Motor neuron (in vitro differentiated cells): ENCODE measurements around the gene KRTAP1-5. TPM values are rescaled to one million over a fixed set of nuclear protein-coding genes. Genes with fewer than 3 reads are reported as not detected.
A peak's percentile ranks its signal among the peaks of the same experiment; 100 is the strongest.
"Not testable (repeated sequence)": the region's sequence is repeated elsewhere in the genome, so short reads cannot be mapped to it uniquely, and the experiment has no call there.

ENCODE experiments used
- ATAC-seq, 8 experiments: fragments of 200-7000 bp; cut with Tn5 transposase; replicated peaks in 6 of 8; 2 replicates each; pipeline ENCODE4 v1.8.0; 2021; ENCODE audit warnings: mild to moderate bottlenecking in 8 of 8, moderate library complexity in 8 of 8
- H3K27ac ChIP-seq, 2 donors: fragments of 250-450 bp; sonication (Bioruptor Pico); 2 replicates each; pipeline ENCODE4 v1.9.0; 2021; ENCODE audit warnings: antibody characterized with exemption in 2 of 2, mild to moderate bottlenecking in 2 of 2, moderate library complexity in 1 of 2
- H3K4me1 ChIP-seq, 2 donors: fragments of 250-450 bp; sonication (Bioruptor Pico); replicated peaks in 1 of 2; 2 replicates each; pipeline ENCODE4 v1.6.1; 2021; ENCODE audit warnings: antibody characterized with exemption in 2 of 2, mild to moderate bottlenecking in 2 of 2, moderate library complexity in 1 of 2
- H3K4me3 ChIP-seq, 5 donors: fragments of 250-450 bp; sonication (Bioruptor Pico); 2 replicates each; pipeline ENCODE4 v1.9.0; 2021; ENCODE audit warnings: antibody characterized with exemption in 5 of 5, mild to moderate bottlenecking in 5 of 5, moderate library complexity in 4 of 5
- WGBS, 10 experiments: fragments of 450-650 bp; shearing (Covaris generic); methylation state at CpG; one replicate each; pipeline ENCODE4 v1.0.0; 2022; 5-methylcytosine and 5-hydroxymethylcytosine counted together
- in situ Hi-C, 9 experiments: fragments of 400-800 bp; cut with MboI; loops; one replicate each; pipeline ENCODE4 v1.15.0; 2021; ENCODE audit warnings: low sequenced_read_pairs in 9 of 9, low pct_unique_long_range_greater_than_20kb in 2 of 9; ENCODE audit not compliant: unreplicated experiment in 9 of 9
- total RNA-seq, 8 experiments: library from RNA; unstranded; fragments of 300-600 nt; gene quantifications; 2 replicates each; pipeline versions ENCODE4 v1.2.3 to v1.2.4, GENCODE V29; 2022

KRTAP1-5 gene
- total RNA-seq, 8 experiments from 2014 or later = not detected

DNA sequence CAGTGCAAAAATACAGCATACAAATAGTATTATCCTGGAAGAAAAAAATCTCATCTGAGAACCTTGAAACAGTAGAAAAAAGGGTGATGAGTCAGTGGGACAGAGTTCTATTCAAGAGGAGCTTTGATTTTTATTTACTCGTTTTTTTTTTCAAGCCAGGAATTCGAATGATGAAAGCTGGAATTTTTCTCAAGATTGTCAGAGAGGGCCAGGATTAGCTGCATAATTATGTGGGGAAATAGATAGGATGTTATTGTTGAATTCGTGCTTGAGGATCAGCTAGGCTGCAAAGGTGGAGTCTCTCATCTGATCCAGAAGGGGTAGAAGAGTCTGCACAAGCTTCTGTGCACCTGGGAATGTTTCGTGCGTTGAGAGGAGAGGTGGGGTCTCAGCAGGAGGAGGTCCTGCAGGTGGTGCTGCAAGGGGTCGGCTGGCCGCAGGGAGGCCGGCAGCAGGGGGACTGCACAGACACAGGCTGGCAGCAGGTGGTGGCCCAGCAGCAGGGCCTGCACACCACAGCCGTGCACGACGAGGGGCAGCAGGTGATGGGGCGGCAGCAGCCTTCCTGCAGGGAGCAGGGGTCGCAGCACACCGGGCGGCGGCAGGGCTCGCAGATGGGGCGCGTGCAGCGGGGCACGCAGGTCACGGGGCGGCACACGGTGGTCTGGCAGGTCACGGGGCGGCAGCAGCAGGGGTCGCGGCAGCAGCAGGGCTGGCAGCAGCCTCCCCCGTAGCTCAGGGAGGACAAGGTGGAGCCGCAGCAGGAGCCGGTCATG, 32.5 kb upstream of the KRTAP1-5 start:
- in situ Hi-C loops, H3K4me1 ChIP-seq, H3K27ac ChIP-seq, H3K4me3 ChIP-seq: not testable (repeated sequence)
- 0 to 65% (median 24%) methylated on average over 1 to 3 of the region's 31 CpGs; no CpG with 5 or more reads in 2 of the 10 experiments for WGBS, 10 experiments
- peak in 1 of 8 experiments; percentile 32 for ATAC-seq

DNA sequence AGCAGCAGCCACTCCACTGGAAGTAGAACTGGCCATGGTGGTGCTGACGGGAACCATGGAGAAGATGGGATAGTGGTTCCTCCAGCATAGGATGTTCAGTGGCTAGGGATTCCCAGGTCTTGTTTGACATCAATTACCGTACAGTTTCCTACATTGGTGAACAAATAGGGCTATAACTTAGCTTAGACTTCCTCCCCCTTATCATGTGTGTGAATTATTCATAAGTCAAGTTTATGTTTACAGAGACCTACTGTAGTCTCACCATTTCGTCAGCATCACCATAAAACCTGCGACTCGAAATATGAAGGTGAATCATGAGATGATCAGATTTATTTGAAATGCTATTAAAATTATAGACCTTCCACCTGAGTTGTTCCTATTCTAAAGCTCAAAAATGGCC, 31.7 kb upstream of the KRTAP1-5 start:
- in situ Hi-C loops = no loop called here
- 13 to 97% (median 87%) methylated on average over 3 to 5 of the region's 5 CpGs; no CpG with 5 or more reads in 1 of the 10 experiments for WGBS, 10 experiments
- no peak overlapping the region for H3K27ac ChIP-seq
- H3K4me1 ChIP-seq = no peaks in the 10 kb centered on the region
- H3K4me3 ChIP-seq = no peak overlapping the region
- no peak for ATAC-seq

GRCh38 chr17:41057547-41057946, 30.5 kb upstream of the KRTAP1-5 start:
- in situ Hi-C loops = no loop called here
- no peaks in the 10 kb centered on the region for H3K4me1 ChIP-seq
- no peak overlapping the region for H3K4me3 ChIP-seq
- 80 to 100% (median 86%) methylated on average over 1 of the region's 1 CpG; no CpG with 5 or more reads in 3 of the 10 experiments for WGBS, 10 experiments
- ATAC-seq = no peak
- no peak overlapping the region for H3K27ac ChIP-seq

GRCh38 chr17:41055130-41055529, 28.1 kb upstream of the KRTAP1-5 start, which contains the start of gene KRTAP2-2:
KRTAP2-2 (minus strand) TSS chr17:41055230; CDS start chr17:41055211, 19 bp downstream.
- H3K27ac ChIP-seq, H3K4me3 ChIP-seq, ATAC-seq, in situ Hi-C loops, H3K4me1 ChIP-seq: not testable (repeated sequence)
- WGBS, 10 experiments = no CpG with 5 or more reads among the region's 6 CpGs

DNA sequence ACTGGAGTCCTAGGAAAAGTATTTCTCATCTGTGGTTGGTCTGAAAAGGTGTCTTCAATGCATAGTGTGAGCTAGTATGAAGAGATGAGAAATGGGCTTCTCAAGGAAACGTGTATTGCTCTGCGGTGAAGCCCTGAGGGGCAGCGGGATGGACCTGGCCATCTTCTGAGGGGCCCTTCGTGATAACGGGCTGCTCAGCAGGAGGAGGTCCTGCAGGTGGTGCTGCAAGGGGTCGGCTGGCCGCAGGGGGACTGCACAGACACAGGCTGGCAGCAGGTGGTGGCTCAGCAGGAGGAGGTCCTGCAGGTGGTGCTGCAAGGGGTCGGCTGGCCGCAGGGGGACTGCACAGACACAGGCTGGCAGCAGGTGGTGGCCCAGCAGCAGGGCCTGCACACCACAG, 27.5 kb upstream of the KRTAP1-5 start:
- H3K4me3 ChIP-seq, in situ Hi-C loops, ATAC-seq, H3K27ac ChIP-seq, H3K4me1 ChIP-seq: not testable (repeated sequence)
- 20 to 93% (median 77%) methylated on average over 1 to 5 of the region's 9 CpGs; no CpG with 5 or more reads in 6 of the 10 experiments for WGBS, 10 experiments

DNA sequence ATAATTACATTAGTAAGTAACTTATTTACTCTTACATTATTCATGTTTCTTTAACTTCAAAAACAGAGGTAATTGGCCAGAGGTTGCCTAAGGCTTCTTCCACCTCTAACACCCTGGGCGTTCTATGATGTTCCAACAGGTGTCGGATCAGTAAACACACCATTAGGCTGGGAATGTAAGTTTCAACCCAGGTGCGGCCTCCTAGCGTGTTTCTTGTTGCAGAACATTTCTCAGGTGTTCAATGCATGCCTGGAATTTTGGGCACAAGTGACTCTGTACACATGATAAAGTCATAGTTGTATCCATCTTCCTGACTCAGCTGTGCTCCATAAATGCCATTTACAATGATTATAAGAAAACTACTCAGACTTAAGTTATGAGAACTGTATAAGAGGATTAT, 27.0 kb upstream of the KRTAP1-5 start:
- Histone ChIP-seq H3K4me3 (no peak overlapping the region), H3K4me1 (no peaks in the 10 kb centered on the region), H3K27ac (no peak overlapping the region)
- no peak for ATAC-seq
- WGBS, 10 experiments = 75 to 94% (median 90%) methylated on average over 2 to 4 of the region's 4 CpGs; no CpG with 5 or more reads in 3 of the 10 experiments
- in situ Hi-C loops = no loop called here

DNA sequence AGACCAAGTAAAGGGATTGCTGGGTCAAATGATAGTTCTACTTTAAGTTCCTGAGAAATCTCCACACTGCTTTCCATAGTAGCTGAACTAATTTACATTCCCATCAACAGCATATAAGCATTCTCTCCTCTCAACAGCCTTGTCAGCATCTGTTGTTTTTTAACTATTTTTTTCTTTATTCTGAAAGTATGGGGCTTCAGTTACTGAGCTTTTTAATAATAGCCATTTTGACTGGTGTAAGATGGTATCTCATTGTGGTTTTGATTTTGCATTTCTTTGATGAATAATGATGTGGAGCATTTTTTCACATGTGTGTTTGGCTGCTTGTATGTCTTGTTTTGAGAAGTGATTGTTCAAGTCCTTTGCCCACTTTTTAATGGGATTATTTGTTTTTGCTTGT, 25.6 kb upstream of the KRTAP1-5 start:
- no peak overlapping the region for H3K4me3 ChIP-seq
- in situ Hi-C loops = no loop called here
- ATAC-seq = peak in 1 of 8 experiments; percentile 19
- H3K4me1 ChIP-seq = no peaks in the 10 kb centered on the region
- no peak overlapping the region for H3K27ac ChIP-seq

- WGBS, 10 experiments = 0 to 100% (median 64%) methylated on average over 1 to 2 of the region's 2 CpGs; no CpG with 5 or more reads in 4 of the 10 experiments
- in situ Hi-C loops = no loop called here
- Histone ChIP-seq H3K27ac (no peak overlapping the region), H3K4me3 (no peak overlapping the region), H3K4me1 (no peaks in the 10 kb centered on the region)
- ATAC-seq = no peak
Measured at GRCh38 chr17:41049110-41049509, 22.1 kb upstream of the KRTAP1-5 start.

DNA sequence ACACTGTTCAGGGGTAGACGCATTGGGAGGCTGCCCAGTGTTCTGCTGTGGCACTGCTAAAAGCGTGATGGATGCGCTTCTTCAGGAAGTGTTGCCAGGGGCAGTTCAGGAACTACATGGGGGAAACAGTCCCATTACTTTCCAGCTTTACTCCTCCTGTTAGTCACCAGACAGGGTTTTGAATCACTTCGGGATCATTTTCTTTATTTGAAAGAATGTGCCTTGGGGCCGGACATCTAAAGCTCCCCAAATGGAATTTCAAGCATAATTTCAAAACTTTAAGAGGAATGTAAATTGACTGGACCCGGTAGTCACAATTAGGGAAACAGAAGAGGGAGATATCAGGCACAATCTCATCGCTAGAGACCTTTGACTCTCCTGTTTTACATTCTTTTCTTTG, 21.4 kb upstream of the KRTAP1-5 start:
- ATAC-seq = peak in 1 of 8 experiments; percentile 81
- in situ Hi-C loops = no loop called here
- Histone ChIP-seq H3K27ac (no peak overlapping the region), H3K4me3 (no peak overlapping the region), H3K4me1 (no peaks in the 10 kb centered on the region)
- 0 to 73% (median 51%) methylated on average over 1 to 7 of the region's 7 CpGs; no CpG with 5 or more reads in 2 of the 10 experiments for WGBS, 10 experiments

DNA sequence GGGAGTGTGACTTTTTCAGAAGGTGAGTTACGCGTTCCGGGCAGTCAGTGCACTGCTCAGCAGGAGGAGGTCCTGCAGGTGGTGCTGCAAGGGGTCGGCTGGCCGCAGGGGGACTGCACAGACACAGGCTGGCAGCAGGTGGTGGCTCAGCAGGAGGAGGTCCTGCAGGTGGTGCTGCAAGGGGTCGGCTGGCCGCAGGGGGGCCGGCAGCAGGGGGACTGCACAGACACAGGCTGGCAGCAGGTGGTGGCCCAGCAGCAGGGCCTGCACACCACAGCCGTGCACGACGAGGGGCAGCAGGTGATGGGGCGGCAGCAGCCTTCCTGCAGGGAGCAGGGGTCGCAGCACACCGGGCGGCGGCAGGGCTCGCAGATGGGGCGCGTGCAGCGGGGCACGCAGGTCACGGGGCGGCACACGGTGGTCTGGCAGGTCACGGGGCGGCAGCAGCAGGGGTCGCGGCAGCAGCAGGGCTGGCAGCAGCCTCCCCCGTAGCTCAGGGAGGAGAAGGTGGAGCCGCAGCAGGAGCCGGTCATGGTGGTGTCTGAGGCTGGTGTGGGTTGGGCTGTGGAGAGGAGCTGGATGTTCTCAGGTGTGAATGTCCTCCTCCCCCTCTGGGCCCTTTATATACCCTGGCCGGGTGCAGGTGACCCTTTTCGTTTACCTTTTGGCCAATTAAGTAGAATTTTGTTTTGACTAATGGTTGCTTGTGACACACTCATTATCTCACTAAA, 19.9 kb upstream of the KRTAP1-5 start, which contains the start of gene KRTAP2-1:
Gene KRTAP2-1 (minus strand): TSS at position 582 of the 731 bp plus-strand sequence. CDS start 49 bp downstream, at position 533.
- H3K27ac ChIP-seq, ATAC-seq, H3K4me3 ChIP-seq, in situ Hi-C loops, H3K4me1 ChIP-seq: not testable (repeated sequence)
- 80 to 100% (median 88%) methylated on average over 1 to 2 of the region's 33 CpGs; no CpG with 5 or more reads in 6 of the 10 experiments for WGBS, 10 experiments

- Histone ChIP-seq H3K27ac (no peak overlapping the region), H3K4me1 (no peaks in the 10 kb centered on the region), H3K4me3 (no peak overlapping the region)
- 85 to 100% (median 100%) methylated on average over 1 of the region's 1 CpG; no CpG with 5 or more reads in 1 of the 10 experiments for WGBS, 10 experiments
- in situ Hi-C loops = no loop called here
- ATAC-seq = no peak
Measured at GRCh38 chr17:41042953-41043352, 15.9 kb upstream of the KRTAP1-5 start.

GRCh38 chr17:41040783-41041571, 14.0 kb upstream of the KRTAP1-5 start, which contains the start of gene KRTAP1-1:
KRTAP1-1 (minus strand) TSS chr17:41041450; CDS start chr17:41041397, 53 bp downstream.
- in situ Hi-C loops, H3K4me1 ChIP-seq, ATAC-seq, H3K27ac ChIP-seq, H3K4me3 ChIP-seq: not testable (repeated sequence)
- WGBS, 10 experiments = 0 to 100% (median 53%) methylated on average over 1 to 10 of the region's 14 CpGs; no CpG with 5 or more reads in 1 of the 10 experiments
